ENCODE measurements around the gene RNF112.

The RNF112 gene, protein sequence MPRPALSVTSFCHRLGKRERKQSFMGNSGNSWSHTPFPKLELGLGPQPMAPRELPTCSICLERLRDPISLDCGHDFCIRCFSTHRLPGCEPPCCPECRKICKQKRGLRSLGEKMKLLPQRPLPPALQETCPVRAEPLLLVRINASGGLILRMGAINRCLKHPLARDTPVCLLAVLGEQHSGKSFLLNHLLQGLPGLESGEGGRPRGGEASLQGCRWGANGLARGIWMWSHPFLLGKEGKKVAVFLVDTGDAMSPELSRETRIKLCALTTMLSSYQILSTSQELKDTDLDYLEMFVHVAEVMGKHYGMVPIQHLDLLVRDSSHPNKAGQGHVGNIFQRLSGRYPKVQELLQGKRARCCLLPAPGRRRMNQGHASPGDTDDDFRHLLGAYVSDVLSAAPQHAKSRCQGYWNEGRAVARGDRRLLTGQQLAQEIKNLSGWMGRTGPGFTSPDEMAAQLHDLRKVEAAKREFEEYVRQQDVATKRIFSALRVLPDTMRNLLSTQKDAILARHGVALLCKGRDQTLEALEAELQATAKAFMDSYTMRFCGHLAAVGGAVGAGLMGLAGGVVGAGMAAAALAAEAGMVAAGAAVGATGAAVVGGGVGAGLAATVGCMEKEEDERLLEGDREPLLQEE

DNA sequence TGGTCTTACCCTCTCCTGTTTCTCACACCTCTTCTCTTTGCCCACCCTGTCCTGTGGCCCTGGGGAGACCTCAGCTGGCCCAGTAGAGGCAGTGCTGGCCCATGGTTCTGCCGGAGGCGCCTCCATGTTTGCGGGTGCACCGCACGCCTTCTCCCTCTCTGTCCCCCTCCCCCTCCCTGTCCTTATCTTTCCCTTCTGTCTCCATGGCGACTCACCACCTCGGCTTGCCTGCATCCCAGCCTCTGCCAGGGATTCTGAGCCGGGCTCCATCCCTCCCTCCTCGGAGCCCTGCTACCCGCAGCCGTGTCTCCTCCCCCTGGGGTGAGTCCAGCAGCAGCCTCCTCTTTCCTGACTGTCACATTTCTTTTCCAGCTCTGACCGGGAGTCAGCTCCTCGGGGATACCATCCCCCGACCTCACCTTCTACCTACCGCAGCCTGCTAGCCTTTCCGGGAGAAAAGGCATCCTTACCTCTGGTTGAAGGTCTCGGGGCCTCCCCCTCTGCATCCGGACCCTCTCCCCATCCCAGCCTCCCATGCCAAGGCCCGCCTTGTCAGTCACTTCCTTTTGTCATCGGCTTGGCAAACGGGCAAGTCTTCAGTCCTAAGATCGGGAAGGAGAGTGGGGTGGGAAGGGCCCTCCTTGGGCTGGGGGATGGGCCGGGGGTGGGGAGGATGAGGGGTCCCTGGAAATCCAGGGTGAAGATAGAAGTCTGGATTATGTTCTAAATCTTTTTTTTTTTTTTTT is at the start of gene RNF112:
Gene RNF112 (plus strand): TSS at position 358 of the 746 bp plus-strand sequence. CDS start 177 bp downstream, at position 535.
- DNase-seq (ENCODE audit: low read depth) = no peak

DNA sequence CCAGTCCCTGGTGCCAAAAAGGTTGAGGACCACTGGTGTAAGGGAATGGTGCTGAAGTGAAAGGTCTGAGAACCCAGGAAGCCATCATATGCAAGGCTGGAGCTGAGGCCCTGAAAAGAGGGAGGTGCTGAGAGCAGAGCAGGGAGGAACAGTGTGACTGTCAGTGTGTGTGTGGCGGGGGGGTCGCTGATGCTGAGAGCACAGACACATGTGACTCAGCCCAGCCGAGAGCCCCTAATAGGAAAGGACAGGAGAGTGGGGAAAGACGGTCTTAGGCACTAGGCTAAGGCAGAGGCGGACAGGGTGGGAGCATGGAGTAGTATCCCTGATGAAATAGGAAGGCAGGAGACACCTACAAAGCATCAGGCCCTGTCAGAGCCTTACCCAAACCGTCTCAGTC is 49.7 kb upstream of the RNF112 start:
- DNase-seq (ENCODE audit: low read depth) = no peak

DNA sequence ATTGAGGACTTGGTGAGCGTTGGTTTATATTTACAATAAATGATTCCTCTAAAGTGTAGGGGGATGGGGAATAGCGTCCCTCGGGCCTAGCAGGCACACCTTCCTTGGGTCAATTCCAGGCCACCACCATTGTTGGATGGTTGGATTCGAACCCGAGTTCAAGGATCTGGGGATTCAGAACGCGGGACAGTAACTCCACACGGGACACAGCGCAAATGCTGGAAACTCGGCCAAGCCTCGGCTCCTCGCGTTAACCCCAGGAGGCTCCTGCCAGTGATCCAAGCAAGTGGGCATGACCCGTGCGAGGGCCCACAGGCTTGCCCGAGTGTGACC is 49.1 kb upstream of the RNF112 start:
- DNase-seq (ENCODE audit: low read depth) = no peak

DNA sequence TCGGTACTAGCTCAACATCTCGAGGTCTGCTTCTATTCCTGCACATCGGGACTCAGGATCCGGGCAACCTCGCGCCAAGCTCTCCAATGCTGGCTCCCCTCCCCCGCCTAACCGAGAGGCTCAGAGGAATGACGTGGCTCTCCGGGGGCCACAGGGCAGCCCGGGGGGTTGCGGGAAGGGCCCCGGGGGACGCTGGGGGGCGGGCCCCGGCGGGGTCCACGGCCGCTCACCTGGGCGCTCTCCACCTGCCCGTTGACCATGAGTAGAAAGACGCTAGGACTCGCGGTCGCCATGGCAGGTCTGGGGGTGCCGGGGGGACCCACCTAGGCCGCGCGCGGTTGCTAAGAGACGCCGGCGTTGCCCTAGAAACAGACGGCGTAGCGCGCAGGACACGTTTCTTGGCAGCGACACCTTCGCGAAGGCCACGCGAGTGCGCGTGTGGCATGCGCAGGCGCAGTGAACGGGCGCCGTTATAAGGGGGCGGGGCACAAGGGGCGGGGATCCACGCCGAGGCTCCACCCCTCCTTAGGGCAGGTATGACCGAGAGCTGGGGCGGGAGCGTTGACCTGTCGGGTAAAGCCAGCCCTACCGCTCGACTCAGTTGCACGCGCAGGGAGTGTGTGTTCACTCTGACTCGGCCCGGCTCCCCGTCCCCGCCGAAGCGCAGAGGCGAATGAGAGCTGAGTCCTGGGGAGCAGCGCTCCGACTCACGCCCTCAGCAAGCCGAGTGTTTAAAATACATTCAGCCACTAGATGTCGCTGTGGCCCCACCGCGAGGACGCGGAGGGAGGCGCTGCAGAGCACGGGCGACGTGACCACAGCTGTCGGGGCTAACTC is 48.5 kb upstream of the RNF112 start, which contains the start of gene B9D1:
Gene B9D1 (minus strand): TSS at position 447 of the 837 bp plus-strand sequence. CDS start 154 bp downstream, at position 293.
- peak; percentile 84 for DNase-seq (ENCODE audit: low read depth)

DNA sequence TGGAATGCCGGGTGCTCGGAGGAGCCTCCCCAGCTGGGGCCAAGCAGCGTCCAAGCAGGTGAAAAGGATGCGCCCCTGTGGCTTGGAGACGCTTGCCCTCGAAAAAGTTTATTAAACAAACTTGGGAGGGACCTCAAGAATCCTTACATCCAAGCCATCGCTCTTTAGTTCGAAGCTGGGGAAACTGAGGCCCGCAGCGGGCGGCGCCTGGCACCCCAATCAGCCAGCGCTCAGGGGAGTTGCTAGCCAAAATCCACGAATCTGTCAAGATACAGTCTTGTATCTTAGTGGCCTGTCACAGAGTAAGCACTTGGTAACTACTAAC is 48.0 kb upstream of the RNF112 start:
- DNase-seq (ENCODE audit: low read depth) = no peak

DNA sequence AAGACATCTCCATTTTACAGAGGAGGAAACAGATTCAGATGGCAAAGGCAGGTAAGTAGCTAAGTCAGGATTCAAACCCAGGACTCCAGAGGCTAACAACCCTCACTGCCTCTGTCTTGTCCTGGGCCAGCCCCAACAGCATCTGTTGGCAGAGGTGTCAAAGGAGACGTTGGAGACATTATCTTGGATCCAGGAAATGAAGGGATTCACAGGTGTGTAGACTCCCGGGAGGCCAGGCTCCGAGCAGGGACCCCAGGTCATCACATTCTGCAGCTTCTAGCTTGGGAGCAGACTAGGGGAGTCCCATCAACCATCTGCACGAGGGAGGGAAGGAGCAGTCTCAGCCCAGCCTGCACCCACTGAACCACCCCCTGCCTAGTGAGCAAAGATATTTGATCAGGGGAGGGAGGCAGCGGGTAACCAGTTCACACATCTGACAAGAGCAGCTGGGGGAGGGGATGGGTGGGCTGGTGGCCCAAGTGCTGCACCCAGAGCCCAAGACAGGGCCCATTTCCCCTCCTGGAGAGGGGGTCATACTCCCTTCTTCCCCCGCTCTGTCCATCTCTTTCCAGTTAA is 47.5 kb upstream of the RNF112 start:
- DNase-seq (ENCODE audit: low read depth) = no peak

DNA sequence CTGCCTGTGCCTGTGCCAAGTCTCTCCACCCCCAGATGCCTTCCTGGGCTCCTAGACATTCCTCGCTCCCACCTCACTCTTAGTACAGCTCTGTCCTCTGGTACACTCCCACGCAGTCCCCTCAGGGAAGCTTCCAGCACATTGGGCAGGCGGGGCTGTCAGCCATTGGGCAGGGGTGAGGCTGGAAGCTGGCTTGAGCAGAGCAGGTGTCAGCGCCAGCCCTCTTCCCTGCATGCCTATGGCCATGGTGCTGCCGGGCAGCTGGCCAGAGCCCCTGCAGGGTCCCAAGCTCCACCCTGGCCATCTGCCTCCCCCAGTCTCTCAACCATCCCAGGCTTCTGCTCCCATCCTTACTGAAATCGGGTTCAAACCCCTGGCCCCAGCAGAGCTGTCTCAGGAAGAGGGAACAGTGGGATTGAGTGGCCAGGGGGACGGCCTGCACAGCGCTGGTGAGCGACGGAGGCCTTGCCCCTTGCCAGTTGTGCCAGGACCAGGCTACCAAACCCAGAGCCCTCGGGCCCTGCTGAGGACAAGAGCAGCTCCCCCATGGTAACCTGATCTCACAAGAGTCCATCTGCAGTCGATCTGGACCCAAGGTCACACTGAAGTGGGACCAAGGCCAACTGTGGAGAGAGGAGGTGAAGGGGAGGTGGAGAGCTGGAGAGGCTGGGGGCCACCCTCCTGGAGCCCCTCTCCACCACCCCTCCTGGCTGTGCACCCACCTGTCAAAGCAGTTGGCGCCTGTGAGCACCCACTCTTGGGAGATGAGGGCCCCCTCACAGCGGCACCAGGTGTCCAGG is 46.1 kb upstream of the RNF112 start:
- no peak for DNase-seq (ENCODE audit: low read depth)

DNA sequence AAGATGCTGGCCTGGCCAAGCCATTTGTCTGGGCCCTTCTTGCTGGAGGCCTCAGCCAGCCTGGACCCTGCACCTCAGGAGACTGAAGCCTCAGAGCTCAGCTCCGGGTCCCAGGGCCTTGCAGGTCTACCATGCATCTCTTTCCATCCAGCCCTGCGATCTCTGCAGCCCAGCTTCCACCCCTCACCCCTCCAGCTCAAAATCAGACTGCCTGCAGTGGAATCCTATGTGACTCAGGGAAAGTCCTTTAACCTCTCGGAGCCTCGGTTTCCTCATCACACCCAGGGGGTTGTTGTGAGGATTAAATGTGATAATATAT is 45.6 kb upstream of the RNF112 start:
- DNase-seq (ENCODE audit: low read depth) = no peak

DNA sequence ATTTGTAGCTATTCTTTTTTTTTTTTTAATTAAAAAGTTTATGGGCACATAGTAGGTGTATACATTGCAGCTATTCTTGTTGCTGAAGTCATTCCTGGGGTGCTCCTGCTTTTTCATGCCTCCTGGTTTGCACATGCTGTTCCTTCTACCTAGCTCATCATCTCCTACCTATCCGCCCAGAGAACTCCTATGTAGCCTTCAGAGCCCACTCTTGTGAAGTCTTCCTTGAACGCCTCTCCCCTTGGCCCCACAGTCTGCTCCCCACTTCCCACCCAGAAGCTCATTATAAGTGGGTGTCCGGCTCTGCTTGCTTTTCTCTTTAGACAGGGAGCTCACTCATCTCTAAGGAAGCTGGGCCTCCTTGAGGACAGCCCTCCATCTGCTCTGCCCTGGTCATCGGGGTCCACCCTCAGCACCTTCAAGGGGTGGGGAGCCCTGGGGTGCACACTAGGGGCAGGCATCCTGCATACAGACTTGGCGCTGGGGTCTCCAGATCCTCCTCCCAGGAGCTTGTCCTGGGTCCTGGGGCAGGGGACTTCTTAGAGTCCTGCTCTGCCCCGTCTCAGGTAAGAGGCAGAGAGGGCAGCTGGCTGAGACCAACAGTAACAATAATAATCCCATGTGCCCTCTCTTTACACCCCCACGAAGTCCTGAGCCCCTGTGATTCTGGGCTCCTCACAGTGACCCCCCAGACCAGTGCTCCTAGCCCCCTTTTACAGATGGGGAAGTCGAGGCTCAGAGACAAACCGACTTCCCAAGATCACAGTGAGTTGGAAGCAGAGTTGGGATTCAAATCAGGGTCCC is 45.0 kb upstream of the RNF112 start:
- DNase-seq (ENCODE audit: low read depth) = no peak

DNA sequence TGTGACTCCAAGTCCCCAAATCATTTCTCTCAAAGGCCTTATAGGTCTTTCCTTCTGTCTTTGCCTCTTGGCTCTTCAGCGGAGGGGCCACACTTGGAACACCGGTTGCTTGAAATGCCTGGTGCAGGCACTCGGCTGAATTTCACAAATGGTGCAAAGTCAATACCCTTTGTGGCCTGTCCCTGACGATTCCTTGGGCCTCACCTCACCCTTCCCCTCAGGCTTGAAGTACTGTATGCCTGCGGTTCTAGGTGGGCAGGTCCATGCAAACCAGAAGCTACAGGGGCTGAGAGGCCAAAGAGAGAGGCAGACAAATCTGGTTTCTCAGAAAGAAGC is 44.4 kb upstream of the RNF112 start:
- DNase-seq (ENCODE audit: low read depth) = no peak

DNA sequence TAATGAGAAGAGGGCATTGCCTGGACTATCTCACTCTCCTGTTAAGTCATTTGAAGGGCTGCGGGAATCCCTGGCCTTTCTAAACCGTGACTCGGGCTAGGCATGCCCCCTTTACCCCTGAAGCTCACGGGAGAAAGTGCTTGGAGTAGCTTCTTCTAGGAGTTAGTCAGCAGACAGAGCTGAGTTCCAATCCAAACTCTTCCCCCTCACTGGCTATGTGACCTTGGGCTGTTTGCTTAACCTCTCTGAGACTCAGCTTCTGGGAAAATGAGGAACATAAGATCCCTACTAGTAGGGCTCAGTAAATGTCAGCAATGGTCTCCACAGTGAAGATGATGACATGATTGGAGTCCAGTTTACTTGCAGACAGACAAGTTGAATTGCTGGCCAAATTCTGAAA is 42.8 kb upstream of the RNF112 start:
- DNase-seq (ENCODE audit: low read depth) = no peak

DNA sequence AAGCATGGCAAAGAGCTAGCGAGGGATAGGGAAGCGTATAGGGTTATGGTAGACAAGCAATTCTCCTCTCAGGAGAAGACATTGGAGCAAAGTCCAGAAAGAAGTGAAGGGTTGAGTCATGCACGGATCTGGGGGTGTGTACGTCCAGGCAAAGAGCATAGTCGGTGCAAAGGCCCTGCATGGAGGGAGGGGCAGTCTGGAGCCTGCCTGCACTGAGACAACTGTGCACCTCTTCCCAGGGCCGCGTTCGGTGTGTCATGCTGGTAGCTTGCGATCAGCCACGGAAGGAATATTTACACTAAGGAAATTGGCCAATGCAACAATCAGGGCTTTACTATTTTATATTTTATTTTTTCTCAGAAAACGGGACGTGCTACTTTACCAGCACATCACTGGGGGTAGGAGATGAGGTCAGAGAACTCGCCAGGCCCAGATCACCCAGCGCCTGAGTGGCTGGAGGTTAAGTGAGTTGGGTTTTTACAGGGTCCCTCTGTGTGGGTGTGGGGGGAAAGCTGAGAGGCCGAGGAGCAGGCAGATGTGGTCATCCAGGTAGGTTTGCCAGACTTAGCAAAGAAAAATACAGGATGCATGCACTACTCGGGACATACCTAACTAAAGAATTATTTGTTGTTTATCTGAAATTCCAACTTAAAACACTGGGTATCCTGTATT is 41.8 kb upstream of the RNF112 start:
- DNase-seq (ENCODE audit: low read depth) = no peak

DNA sequence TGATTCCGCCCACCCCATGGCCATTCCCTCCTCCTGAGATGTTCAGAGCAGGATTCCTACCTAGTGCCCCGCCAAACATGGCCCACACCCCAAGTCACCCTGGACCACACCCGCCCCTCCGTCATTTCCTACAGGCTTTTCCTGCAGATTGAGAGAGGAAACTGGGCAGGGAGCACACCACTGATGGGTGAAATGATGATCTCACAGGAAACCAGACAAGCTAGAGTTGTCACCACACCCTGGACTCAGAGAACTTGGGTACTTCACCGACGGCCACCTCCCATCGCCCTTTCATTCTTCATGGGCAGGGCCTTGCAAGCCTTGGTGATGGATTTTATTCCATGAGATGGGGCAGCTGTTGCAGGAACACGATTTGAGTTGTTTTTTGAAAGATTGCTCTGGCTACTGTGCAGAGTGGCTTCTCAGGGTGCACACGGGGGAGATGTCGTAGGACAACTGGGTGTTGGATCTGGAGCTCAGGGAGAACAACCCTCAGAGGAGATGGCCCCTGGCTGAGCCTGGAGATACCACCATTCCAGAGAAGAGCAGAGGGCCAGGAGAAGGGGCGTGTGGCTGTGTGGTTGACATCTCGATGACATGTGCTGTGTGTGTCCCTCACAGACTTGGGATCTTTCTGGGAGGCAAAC is 41.1 kb upstream of the RNF112 start:
- no peak for DNase-seq (ENCODE audit: low read depth)

DNA sequence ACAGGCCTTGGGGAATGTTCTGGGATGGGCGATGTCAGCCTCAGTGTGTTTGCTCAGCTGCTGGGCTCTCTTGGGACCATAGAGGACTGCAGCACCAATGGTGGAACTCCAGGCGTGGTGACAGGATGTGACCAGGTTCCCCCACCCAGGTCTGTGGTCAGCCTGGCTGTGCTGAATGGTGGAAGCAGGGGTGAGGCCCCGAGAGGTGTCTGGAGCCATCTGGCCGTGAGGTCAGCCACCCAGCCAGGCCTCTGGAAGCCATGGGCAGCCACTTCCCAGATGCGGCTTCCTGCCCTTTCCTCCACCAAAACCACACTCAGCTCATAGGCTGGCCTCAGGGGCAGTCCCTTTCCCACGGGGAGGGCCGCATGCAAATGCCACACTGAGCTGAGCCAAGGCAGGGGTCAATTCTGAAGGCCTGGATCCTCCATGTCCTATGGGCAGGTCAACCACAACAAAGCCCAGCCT is 40.5 kb upstream of the RNF112 start:
- DNase-seq (ENCODE audit: low read depth) = no peak

DNA sequence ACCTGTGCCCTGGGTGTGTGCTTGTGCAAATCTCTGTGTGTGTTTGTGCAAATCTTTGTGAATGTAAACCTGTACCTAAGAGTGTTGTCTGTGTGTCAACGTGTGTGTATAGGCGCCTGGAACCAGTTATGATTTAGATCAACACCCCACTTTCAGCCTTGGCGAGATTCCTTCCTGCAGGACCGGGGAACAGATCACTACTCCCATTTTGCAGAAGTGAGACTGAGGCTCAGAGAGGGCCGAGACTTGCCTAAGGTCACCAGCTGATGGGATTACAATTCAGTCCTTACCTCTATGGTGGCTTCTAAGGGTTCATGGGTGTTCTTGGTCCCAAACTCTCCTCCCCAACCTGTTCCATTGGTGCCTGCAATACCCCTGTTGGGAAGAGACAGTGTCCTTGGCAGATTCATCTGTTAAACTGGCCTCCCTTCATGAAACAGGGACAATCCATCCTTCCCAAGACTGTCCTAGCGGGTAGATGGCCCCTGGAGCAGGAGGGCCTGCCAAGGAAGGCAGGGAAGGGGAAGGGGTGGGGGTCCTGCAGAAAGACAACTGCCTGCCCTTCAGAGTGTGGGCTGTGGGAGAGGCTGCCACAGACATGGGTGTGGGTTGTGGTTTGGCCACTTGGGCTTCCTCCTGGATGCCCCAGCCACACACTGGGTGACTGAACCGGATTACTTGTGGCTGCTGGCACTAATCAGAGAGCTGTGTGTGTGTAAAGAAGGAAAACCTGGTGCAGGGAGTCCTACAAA is 39.6 kb upstream of the RNF112 start:
- DNase-seq (ENCODE audit: low read depth) = no peak

DNA sequence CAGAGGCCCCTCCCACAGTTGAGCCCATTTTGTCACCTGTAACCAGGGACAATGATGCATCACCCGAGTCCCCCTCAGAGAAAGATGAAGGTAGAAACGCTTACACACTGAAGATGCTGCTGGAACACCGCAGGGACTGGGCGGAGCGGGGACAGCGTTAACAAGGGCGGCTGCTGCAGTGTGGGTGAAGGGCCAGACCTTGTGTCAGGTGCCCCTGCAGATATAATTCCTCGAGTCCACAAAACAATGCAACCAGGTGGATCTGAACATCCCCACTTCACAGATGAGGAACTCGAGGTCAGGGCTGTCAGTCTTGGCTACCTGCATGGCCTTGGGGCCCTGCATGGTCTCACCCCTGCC is 39.0 kb upstream of the RNF112 start:
- DNase-seq (ENCODE audit: low read depth) = no peak

DNA sequence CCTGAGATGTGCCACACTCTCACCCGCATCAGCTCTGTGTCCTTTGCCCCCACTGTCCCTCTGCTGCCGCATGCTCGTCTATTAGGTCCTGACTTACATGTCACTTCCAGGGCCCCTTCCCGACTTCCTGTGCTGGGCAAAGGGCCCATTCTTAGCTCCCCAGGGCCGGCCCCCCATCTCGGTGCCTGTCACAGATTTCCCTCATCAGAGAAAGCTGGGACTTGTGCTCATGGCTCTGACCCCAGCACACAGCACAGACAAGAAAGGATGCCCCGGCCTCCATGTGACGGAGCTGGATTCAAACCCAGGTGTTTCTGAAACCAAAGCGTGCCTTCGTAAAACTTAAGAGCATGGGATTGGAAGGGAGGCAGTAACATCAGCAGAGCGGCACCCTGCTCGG is 38.6 kb upstream of the RNF112 start:
- DNase-seq (ENCODE audit: low read depth) = no peak

DNA sequence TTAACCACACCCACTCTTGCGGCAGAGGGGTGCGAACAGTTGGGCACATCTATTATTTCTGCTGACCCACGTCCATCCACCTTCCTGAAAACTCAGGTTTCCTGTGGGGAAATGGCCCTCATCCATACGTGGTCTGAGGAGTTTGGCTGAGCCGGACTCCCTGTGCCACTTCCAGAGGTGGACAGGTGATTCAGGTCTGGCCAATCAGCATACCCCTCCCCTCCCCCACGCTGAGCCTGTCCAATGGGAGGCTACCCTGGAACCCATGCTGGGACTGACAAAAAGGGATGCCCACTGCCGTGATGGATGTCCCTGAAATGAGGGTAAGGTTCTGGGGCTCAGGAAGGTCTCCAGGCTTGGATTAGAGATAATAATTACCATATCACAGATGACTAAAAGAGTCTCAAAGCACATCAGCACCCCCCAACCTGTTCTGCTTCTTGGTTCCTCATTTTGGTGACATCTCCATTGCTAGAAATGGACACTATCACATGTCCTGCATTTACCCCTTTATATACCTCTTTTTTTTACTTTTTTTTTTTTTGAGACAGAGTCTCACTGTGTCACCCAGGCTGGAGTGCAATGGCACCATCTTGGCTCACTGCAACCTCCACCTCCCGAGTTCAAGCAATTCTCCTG is 38.0 kb upstream of the RNF112 start:
- DNase-seq (ENCODE audit: low read depth) = no peak

Data from stimulated activated CD8-positive, alpha-beta memory T cell treated with anti-CD3 and anti-CD28 coated beads, Interleukin-15, amount 100 ng/mL, for 24 hours (primary cell).